IMR-90 (cell line): ENCODE results near the gene BLOC1S2.

ENCODE experiments used
- BHLHE40 ChIP-seq: fragments of 150-350 bp; IDR thresholded peaks from 2 replicates; pipeline ENCODE4 v1.6.1; 2016; ENCODE audit warnings: mild to moderate bottlenecking, low read depth, low read length
- CEBPB ChIP-seq: IDR thresholded peaks from 2 replicates; pipeline ENCODE4 v1.6.1; 2012; ENCODE audit warnings: low read depth, low read length, improper control_type of control experiment
- CTCF ChIP-seq: conservative IDR thresholded peaks from 2 replicates; pipeline ENCODE4 v1.5.1; 2012; ENCODE audit warnings: mild to moderate bottlenecking, low read depth, low read length, improper control_type of control experiment
- MAFK ChIP-seq: IDR thresholded peaks from 2 replicates; pipeline ENCODE4 v1.6.1; 2012; ENCODE audit warnings: low read depth, low read length, improper control_type of control experiment
- MAZ ChIP-seq: IDR thresholded peaks from 2 replicates; pipeline ENCODE4 v1.6.1; 2012; ENCODE audit warnings: low read depth, mild to moderate bottlenecking, low read length, improper control_type of control experiment, moderate library complexity, borderline replicate concordance
- MXI1 ChIP-seq: IDR thresholded peaks from 2 replicates; pipeline ENCODE4 v1.6.1; 2012; ENCODE audit warnings: low read depth, mild to moderate bottlenecking, low read length, moderate library complexity, borderline replicate concordance
- NFE2L2 ChIP-seq: fragments of 150-350 bp; IDR thresholded peaks from 2 replicates; pipeline ENCODE4 v1.6.1; 2016; ENCODE audit warnings: low read depth, mild to moderate bottlenecking, low read length
- POLR2A ChIP-seq: IDR thresholded peaks from 2 replicates; pipeline ENCODE4 v1.6.1; 2012; ENCODE audit warnings: mild to moderate bottlenecking, low read depth, low read length
- RAD21 ChIP-seq: IDR thresholded peaks from 2 replicates; pipeline ENCODE4 v1.6.1; 2012; ENCODE audit warnings: low read length, improper control_type of control experiment
- RCOR1 ChIP-seq: IDR thresholded peaks from 2 replicates; pipeline ENCODE4 v1.6.1; 2012; ENCODE audit warnings: mild to moderate bottlenecking, low read length, improper control_type of control experiment; ENCODE audit not compliant: insufficient replicate concordance
- SMC3 ChIP-seq: fragments of 150-350 bp; IDR thresholded peaks from 2 replicates; pipeline ENCODE4 v1.6.1; 2016; ENCODE audit warnings: low read depth, mild to moderate bottlenecking, antibody characterized with exemption, low read length, moderate library complexity

- TF ChIP-seq CTCF (no peak), RAD21 (no peak), POLR2A (no peak), MXI1 (no peak), NFE2L2 (no peak), RCOR1 (no peak), MAZ (no peak), MAFK (no peak), SMC3 (no peak), BHLHE40 (no peak), CEBPB (no peak)
These were observed 46.6 kb downstream of the BLOC1S2 start for GRCh38 chr10:100239851-100240250.
